SKM-1 treated with dmso at 0.1 percent for 144 hours (cell line): ENCODE data around the gene CPXM1.
"Not testable (repeated sequence)": the region's sequence is repeated elsewhere in the genome, so short reads cannot be mapped to it uniquely, and the experiment has no call there.

Experiments
- DNase-seq: peaks from one replicate; lab custom pipeline; 2025; ENCODE audit not compliant: unreplicated experiment; lab: John Stamatoyannopoulos, UW

Gene CPXM1

DNA sequence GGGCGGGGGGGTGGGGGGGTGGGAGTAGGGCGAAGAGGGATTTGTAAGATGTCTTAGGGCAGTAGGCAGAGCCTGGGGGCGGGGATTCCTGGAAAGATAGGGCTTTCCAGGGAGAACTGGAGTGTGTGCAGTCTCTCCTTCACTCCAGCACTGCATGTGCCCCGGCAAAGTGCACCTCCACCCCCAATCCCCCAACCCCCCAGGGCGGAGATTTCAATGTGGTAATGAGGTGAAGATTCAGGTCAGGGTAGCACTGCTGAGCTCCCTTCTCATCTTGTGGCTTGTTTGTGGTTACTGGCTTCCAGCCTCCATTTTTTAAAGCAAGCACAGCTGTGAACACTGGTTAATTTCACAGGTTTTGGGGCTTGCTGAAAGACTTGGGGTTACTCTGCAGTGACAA lies 21.6 kb upstream of the CPXM1 start:
- no peak for DNase-seq

DNA sequence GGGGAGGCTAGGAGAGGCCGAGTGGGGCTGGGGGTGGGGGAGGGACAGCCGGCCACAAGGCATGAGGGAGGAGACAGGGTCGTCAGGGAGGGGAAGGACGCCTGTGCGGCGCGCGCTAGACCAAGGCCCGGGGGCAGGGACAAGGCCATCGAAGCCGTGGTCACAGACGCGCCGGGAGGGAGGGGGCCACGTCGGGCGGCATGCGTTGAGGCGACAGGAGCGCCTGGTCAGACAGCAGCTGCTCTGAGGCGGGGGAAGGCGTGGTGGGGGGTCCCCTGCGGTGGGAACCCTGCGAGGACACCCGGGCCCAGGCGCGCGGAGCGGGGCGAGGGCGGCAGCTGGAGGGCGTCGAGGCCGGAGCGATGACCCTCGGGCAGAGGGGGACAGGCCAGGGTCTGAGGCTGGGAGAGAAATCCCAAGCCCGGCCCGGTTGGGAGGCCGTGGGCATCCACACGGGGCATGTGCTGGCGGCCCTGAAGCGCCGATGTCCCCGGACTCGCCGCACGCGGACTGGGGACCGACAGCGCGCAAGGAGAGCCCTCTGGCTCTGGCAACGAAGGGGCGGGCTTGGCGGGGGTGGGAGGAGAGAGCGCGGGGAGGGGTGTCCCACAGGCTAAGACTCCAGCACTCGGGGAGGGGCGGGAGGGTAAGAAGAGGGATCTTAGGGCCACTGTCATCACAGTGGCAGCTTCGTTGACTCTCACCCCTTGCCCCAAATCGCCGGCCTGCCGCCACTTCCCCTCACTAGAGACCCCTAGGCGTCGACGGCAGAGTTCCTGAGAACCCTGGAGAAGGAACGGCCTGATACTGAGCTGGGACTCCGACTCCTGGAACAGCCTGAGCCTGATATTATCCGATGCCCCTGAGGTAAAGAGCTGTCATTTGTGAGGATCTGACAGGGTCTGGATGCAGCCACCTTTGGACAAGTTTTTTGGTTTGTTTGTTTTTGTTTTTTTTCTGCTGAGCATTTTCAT lies 20.8 kb upstream of the CPXM1 start:
- no peak for DNase-seq

DNA sequence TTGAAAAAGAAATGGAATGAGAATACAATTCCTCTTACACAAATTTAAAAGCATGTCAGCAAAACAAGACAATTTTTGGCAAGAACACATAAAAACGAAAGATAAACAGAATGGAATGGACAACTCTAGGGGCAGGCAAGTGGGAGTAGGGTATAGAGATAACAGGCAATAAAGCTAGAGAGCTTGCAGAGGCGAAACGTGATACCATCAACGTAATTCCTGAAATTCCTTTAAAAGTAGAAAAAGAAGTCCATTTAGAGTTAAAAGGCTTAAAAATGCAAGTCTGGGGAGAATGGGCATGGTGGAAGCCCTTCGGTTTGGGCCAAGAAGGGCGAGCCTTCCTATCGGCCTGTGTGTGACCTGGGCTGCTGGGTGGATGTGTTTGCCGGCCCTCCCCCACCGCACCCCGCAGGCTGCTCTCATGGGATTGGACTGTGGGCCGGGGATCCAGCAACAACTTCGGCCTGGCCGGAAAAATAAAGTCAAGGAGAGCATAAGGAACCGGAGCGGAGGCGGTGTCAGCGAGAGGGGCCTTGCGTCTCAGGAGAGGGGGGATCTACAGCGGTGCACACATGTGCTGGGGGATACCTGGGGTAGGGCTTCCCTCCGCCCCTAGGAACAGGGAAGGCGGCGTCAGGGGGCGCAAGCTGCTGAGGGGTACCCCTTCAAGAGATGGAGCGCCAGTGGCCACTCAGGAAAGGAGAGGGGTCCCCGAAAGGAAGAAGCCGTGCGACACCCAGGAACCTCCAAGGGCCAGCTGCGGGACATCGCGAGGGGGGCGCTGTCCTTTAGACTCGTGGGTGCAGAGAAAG lies 19.9 kb upstream of the CPXM1 start:
- DNase-seq = no peak

DNA sequence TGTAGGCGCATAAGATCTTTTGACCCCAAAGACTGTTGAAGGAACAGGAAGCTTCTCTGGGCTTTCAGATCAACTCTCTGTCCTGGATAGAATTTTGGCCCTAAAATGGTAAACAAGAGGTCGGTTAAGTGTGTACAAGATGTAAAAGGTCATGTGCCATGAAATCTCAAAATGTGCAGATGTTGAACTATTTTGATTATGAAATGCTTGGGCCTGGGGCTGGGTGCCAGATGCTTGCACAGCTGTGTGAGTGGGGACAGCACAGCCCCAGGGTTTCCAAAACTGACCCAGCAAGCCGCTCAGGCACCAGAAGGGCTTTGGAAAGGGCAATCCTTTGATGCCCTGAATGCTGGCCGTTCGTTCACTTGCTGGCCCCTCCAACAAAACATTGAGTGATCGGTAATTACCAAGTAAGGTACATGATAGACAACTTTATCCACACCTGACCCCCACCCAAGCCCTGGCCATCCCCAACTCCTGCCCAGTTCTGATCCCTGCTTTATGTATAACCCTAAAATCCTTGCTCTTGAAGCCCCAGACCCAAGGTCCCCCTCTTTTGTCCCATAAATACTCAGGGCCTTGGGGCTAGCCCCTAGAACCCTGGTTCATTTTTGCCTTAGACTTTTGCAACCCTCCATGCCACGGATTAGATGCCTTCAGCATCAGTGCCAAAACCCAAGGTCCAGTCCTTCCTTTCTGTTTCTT lies 17.6 kb upstream of the CPXM1 start:
- DNase-seq = no peak

DNA sequence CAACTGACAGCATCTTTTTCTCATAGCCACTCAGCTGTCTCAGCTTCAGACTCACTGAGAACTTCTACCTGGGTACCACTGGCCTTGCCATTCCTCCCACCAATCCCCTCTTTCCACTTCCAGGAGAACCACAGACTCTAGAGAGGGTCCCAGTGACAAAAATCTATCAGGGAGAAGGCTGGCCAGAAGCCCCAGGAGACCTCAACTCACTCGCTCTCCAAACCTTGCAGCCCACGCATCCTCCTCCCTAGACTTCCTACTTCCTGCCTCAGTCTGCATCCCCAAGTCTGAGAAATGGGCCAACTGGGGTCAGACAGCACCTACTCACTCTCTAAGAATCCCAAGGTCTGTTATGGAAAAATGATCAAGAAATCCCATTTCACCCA lies 16.9 kb upstream of the CPXM1 start:
- DNase-seq = no peak

DNA sequence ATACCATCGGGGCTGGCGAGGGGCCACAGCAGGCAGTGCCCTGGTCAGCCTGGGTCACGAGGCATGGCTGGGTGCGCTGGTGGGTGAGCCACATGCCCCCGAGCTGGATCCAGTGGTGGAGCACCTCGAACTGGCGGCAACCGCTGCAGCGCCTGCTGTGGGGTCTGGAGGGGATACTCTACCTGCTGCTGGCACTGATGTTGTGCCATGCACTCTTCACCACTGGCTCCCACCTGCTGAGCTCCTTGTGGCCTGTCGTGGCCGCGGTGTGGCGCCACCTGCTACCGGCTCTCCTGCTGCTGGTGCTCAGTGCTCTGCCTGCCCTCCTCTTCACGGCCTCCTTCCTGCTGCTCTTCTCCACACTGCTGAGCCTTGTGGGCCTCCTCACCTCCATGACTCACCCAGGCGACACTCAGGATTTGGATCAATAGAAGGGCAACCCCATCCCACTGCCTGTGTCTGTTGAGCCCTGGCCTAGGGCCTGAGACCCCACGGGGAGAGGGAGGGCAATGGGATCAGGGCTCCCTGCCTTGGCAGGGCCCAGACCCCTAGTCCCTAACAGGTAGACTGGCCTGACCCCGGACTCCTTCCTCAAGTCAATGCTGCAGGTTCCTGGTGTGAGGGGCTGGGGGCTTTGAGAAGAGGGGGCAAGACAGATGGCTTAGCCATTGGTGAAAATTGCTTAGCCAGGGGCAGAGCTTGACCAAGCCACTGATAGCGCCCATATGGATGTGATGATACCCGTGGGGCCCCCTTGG lies 16.3 kb upstream of the CPXM1 start:
- no peak for DNase-seq

DNA sequence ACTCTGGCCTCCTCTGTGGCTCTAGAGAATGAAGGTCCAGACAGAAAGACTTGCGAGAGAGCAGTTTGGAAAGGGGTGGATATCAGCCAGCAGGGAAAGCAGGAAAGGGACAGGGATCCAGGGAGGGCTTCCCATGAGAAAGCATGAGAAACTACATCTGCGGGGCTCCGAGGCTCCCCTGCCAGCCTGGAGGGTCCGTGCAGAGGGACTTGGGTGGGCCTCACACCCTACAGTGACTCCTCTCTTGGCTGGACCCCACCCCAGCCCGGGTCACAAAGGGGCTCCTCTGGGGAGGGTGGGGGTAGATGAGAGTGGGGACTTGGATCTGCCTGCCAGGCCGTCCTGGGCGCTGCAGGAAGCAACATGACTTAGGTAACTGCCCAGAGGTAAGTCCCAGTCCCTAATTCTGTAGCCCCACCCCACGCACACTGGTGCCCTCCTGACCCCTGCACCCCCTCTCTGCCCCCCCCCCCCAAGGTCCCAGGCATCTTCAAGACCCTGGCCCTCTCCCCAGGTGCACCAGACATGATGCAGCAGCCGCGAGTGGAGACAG lies 15.7 kb upstream of the CPXM1 start, which contains the start of gene TMEM239:
Gene TMEM239, plus strand, starts transcription at position 335 of the 553 bp plus-strand sequence. Its CDS starts 191 bp downstream, at position 526.
- no peak for DNase-seq

DNA sequence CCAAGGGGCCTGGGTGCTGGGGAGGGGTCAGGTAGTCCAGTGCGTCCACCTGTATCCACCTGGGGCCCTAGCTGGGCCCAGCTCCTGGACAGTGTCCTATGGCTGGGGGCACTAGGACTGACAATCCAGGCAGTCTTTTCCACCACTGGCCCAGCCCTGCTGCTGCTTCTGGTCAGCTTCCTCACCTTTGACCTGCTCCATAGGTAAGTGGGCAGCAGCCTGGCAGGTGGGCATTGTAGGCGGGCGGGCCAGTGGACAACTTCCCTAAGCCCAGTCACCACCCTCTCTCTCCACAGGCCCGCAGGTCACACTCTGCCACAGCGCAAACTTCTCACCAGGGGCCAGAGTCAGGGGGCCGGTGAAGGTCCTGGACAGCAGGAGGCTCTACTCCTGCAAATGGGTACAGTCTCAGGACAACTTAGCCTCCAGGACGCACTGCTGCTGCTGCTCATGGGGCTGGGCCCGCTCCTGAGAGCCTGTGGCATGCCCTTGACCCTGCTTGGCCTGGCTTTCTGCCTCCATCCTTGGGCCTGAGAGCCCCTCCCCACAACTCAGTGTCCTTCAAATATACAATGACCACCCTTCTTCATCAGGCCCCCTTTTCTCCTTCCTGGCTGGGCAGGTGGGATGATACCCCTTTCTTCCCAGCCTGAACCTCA lies 14.9 kb upstream of the CPXM1 start:
- DNase-seq = no peak

DNA sequence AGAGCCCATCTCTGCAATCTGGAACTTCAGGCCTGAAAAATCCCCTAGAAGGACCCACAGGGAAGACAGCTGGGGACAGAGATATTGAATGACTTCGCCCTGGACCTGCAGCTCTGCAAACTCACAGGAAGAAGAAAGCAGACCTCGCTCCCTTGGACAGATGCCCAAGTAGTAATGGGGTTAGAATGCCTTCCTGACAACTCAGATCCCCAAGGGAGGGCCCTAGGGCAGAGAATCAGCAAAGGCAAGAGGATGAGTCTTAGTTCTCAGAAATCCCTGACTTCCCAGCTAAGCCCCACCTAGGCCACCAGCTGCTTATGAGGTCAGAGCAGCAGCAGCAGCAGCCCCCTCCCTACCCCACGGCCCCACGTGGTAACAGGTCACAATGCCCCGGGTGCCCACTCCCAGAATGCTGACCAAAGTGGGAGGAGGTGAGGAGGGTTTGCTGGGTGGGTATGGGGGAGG lies 14.2 kb upstream of the CPXM1 start, which contains the start of gene C20orf141:
Gene C20orf141, plus strand, starts transcription at position 401 of the 465 bp plus-strand sequence. CDS start 198 bp downstream, outside the sequence.
- DNase-seq = no peak

DNA sequence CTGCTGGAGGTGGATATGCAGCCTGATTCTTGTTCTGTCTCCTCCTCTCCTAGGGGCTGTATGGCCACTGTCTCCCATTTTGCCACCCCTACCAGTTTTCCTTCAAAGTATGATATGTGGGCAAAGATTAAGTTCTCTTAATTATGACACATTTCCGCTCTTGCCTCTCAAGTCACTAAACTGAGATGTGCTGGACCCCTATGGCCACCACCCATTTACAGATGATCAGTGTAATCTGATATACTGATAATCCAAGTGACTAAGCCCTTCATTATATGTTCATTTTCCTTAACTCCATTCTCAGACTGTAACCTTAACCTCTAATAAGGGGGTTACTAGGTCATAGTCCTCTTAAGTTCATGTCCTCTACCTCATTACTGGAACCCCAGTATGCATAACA lies 13.6 kb upstream of the CPXM1 start:
- DNase-seq = no peak

DNA sequence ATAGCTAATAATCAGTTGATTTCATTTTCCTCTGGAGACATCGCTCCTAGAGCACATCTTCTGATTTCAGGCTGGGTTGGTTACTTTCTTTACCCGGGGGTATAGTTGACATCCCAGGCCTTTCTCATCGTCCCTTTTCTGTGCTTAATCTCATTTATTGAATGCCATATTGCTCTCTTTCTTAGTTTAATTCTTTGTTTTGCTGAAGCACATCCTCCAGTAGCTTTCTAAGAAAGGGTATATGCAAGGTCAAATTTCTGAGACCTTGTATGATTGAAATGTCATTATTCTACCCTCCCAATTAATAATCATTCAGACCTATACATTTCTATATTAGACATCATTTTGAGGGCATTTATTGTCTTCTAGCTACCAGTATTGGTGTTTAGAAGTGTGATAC lies 11.8 kb upstream of the CPXM1 start:
- no peak for DNase-seq

DNA sequence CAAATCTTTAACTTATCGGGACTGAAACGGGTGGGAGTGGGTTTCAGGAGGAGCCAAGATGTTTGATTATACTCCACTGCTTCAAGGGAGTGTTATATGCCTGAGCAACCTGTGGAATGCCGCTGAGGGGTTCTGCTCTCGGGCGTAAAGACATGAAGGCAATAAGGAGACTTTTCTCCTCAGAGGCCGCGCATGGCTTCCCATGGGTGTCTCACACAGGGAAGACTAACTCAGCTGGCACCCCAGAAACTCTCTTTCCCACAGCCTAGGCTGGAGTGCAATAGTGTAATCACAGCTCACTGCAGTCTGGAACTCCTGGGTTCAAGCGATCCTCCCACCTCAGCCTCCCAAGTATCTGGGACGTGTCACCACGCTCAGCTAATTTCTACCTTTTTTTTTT lies 9.3 kb upstream of the CPXM1 start:
- DNase-seq = no peak

DNA sequence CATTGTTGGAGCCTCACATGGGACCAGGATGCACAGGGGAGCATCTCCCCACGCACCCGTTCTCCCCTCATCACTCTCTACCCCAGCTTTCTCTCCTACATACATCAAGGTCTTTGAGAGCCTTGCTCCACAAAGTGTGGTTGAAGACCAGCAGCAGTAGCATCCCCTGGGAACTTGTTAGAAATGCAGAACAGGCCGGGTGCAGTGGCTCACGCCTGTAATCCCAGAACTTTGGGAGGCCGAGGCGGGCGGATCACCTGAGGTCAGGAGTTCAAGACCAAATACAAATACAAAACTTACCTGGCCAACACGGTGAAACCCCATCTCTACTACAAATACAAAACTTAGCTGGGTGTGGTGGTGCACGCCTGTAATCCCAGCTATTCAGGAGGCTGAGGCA lies 7.5 kb upstream of the CPXM1 start:
- DNase-seq = not testable (repeated sequence)

DNA sequence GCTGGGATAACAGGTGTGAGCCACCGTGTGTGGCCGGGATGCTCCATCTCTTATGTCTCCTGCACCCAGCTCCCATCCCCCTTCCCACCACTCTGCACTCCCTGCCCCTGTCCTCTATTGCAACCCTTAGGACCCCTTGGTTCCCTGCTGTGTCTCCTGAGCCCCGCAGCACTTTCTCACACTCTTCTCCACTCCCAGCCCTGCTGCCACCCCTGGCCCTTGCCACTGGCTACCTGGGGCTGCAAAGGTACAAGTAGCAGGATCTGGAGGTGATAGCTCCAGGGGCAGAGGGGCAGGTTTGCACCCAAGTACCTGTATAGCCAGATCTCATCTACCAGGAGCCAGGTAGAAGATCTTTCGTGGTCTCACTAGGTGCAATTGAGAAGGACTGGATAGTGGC lies 6.6 kb upstream of the CPXM1 start:
- no peak for DNase-seq

DNA sequence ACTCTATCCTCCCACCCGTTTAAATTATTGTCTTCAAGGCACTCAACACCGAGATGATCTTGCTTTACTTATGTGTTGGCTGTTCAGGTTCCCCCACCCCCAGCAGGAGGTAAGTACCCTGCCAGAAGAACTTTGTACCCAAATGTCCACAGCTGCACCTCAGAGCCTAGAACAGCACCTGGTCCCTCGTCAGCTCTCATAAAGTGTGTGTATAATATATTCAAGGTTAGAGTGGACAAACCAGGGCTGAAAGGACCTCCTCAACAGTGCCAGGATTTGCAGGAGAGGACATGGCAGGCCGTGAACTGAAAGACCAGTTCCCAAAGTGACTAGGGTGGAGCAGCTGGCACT lies 5.9 kb upstream of the CPXM1 start:
- DNase-seq = no peak

DNA sequence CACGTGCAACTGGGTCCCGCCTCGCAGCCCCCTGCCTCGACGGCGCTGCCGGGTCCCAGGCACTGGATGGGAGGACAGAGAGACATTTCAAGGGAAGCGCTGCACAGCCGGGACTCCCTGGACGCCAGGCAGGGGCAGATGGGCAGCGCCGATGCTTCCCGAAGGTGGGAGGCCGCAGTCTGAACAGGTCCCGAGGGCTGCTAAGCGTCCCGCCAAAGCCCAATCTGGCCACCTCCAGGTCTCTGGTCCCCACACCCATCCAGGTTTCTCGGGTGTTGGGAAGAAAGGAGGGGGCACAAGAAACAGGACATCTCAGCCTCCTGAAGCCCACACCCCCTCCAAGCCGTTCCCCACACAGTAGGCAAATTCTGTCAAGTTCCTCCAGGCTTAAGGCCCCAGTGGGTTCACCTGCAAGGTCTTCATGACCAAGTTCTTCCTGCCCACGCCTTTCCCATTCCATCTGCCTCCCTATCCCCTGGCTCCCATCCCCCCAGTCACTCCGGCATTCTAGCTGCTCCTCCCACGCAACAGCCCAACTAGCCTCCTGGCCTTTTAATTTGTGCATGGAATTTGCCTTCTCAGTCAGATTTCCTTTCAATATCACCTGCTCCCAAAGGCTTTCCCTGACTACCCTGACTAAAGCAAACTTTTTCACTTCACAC lies 5.4 kb upstream of the CPXM1 start:
- DNase-seq = no peak

DNA sequence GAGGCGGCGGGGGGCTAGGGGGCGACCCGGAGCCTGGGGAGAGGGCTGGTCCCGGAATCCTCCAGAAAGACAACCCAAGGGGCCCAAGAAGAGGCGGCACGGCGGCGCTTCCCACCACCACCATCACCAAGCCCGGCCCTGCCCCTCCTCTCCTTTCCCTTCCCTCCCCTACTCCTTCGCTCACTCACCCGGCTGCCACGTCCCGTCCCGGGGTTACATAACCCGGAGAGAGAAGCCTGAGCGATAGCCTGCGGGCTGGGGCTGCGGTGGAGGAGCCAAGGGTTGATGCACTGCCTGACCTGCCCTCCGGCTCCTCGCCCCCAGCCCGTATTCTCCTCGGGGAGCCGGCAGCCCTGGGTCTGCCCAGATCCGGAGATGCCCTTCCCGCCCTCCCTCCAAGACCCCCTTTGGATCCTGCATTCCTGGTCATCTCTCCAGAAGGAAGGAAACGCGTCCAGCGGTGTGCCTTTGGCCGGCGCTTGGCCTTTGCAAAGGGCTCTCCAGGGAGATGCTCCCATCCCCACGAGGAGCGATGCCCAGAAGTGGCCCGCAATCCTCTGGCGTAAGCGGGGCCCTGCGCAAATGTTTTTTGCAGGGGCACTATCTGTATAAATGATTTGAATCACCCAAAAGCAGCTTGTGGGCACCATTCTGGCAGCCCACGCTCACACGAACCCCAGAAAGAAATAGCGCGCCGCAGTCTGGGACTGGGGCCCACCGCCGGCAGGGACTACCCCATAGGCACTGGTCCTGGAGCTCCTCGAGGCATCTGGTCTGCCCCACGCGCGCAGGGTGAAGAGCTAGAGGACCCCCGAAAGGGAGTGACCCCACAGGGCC lies 4.6 kb upstream of the CPXM1 start:
- no peak for DNase-seq
